Ovary (tissue), 9 donors: Measurements from ENCODE around the gene NCAPD2. TPM values are rescaled to one million over a fixed set of nuclear protein-coding genes. Genes with fewer than 3 reads are reported as not detected.
"Not testable (repeated sequence)": the region's sequence is repeated elsewhere in the genome, so short reads cannot be mapped to it uniquely, and the experiment has no call there.

Source experiments
- DNase-seq, 5 donors: peaks; one replicate each; pipeline ENCODE4 v3.0.0-alpha.2; 2019 to 2020
- H3K27ac ChIP-seq, 2 donors: fragments of 200-600 bp; one replicate each; pipeline versions ENCODE4 v1.5.1 to v1.8.0; 2019 to 2022
- H3K27me3 ChIP-seq: fragments of 200-600 bp; one replicate; pipeline ENCODE4 v1.8.0; 2022
- H3K36me3 ChIP-seq: fragments of 200-600 bp; sonication (generic); one replicate; pipeline ENCODE4 v1.5.1; 2019
- H3K4me1 ChIP-seq: one replicate; pipeline ENCODE4 v1.8.1; 2013; ENCODE audit warnings: mild to moderate bottlenecking, moderate library complexity; ENCODE audit not compliant: insufficient read depth
- H3K4me3 ChIP-seq: fragments of 200-600 bp; sonication (generic); one replicate; pipeline ENCODE4 v1.5.1; 2017
- H3K9me3 ChIP-seq, 2 donors: fragments of 200-600 bp in 1 of 2; sonication (generic) in 1 of 2; one replicate each; pipeline versions ENCODE4 v1.5.1 to v1.8.1; 2013 to 2019; ENCODE audit warnings: mild to moderate bottlenecking in 1 of 2, moderate library complexity in 1 of 2
- EP300 ChIP-seq: sonication (generic); formaldehyde crosslinking; IDR thresholded peaks from one replicate; pipeline ENCODE4 v1.6.1; 2017; ENCODE audit warnings: antibody characterized with exemption
- POLR2A ChIP-seq: fragments of 450-650 bp; IDR thresholded peaks from one replicate; pipeline ENCODE4 v1.6.1; 2017; ENCODE audit warnings: antibody characterized with exemption, mild to moderate bottlenecking, moderate library complexity
- WGBS, 3 donors: extraction: QIAGEN DNeasy Blood & Tissue Kit in 1 of 3; methylation state at CpG; one replicate each; pipeline versions ENCODE4 v1.1.5 to v1.1.7; 2013 to 2017; 5-methylcytosine and 5-hydroxymethylcytosine counted together
- intact Hi-C, 4 donors: fragments of 100-400 bp; cut with DNase I; formaldehyde crosslinking; loops; one replicate each; pipeline versions ENCODE4 v1.11.0 to v1.15.1; 2022 to 2023
- polyA plus RNA-seq, 2 donors: library from polyadenylated mRNA; stranded (reverse); fragments of 200-250 nt in 1 of 2; fragments of 350-450 nt in 1 of 2; fragmentation: Illumina TruSeq in 1 of 2; extraction: RNeasy Lipid Tissue Mini Kit (QIAGEN cat#74804) in 1 of 2; gene quantifications; one replicate each; pipeline ENCODE4 v1.2.3, GENCODE V29; 2013 to 2014
- total RNA-seq, 7 donors: library from RNA; depleted of rRNA in 2 of 7; stranded (reverse); fragments of >200 nt in 2 of 7; fragmentation: NEBNext Ultra II Directional in 3 of 7; extraction: Animal tissue kit (Norgen Biotek cat#: 25700) in 3 of 7; gene quantifications; one replicate each; pipeline versions ENCODE4 v1.1.0 to v1.2.4, GENCODE V29; 2016 to 2023
- TF ChIP-seq, protein P1 (sequence below), 3 donors: fragments of 450-650 bp in 2 of 3; fragments of 200-600 bp in 1 of 3; IDR thresholded peaks; one replicate each; pipeline versions ENCODE4 v1.5.1 to v1.8.0; 2016 to 2022; ENCODE audit warnings: antibody characterized with exemption in 3 of 3, mild to moderate bottlenecking in 1 of 3
- donor health status: DM: no; HTN: no; CAD: no; lungs with moderate emphysema.
- donor health status: DM: no; HTN: no; CAD: no.
- donor health status: Bipolar disorder and iron deficiency.
- donor health status: DM: yes; HTN: yes; CAD: no.
- donor health status: DM: no; HTN: no; CAD: no.
- donor health status: DM: yes; HTN: yes; CAD: no.

The NCAPD2 gene
- total and polyA plus RNA-seq, 9 donors = 8.8 to 19.5 (median 16.4) TPM

DNA sequence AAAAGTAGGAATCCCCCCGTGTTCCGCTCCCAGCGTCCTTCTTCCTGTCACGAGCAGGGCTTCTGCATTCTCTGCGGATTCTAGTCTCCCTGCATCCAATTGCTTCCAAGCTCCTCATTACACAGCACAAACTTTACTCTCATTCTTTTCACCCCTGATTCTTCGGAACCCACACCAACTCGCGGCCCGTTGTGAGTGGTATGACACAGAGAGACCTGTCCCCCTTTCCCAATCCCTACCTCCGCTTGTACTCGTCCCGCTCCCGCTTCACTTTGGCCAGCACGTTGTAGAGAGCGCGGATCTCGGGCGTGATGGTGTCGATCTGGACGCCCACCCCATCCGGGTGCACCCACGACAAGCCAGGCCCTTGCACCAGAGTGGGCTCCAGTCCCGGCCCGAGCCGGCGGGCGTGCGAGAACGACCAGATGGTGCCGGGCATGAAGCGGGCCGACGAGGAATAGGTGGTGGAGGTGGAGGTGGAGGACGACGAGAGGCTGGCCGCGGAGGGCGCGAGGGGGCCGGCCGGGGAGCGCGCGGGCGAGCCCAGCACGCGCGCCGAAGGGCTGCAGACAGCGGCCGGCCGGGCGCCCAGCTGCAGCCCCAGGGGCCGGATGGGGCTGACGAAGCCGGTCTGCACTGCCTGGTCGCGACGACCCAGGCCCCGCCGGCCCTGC, 61.3 kb downstream of the NCAPD2 start:
- intact Hi-C loops = loop anchor here in 1 of 4 donors (10.0 kb wide), 1 partner anchor 220 kb away; the partner anchor contains the start of gene LAG3
- peak overlapping the region in 1 of 2 donors; percentile 26 for H3K27ac ChIP-seq
- no peak for TF ChIP-seq POLR2A
- TF ChIP-seq EP300 = no peak
- TF ChIP-seq, protein P1, sequence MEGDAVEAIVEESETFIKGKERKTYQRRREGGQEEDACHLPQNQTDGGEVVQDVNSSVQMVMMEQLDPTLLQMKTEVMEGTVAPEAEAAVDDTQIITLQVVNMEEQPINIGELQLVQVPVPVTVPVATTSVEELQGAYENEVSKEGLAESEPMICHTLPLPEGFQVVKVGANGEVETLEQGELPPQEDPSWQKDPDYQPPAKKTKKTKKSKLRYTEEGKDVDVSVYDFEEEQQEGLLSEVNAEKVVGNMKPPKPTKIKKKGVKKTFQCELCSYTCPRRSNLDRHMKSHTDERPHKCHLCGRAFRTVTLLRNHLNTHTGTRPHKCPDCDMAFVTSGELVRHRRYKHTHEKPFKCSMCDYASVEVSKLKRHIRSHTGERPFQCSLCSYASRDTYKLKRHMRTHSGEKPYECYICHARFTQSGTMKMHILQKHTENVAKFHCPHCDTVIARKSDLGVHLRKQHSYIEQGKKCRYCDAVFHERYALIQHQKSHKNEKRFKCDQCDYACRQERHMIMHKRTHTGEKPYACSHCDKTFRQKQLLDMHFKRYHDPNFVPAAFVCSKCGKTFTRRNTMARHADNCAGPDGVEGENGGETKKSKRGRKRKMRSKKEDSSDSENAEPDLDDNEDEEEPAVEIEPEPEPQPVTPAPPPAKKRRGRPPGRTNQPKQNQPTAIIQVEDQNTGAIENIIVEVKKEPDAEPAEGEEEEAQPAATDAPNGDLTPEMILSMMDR (IDR thresholded peaks at IDR 0.05) = no peak
- H3K9me3 ChIP-seq = no peaks in the 10 kb centered on the region
- peaks cover 25% of the 10 kb centered on the region for H3K4me1 ChIP-seq
- no peaks in the 10 kb centered on the region for H3K27me3 ChIP-seq
- peak overlapping the region; percentile 79 for H3K4me3 ChIP-seq
- 1% methylated on average over 24 to 61 of the region's 61 CpGs for WGBS, 3 donors
- no peaks in the 10 kb centered on the region for H3K36me3 ChIP-seq
- peak in 1 of 5 donors; percentile 21 for DNase-seq

DNA sequence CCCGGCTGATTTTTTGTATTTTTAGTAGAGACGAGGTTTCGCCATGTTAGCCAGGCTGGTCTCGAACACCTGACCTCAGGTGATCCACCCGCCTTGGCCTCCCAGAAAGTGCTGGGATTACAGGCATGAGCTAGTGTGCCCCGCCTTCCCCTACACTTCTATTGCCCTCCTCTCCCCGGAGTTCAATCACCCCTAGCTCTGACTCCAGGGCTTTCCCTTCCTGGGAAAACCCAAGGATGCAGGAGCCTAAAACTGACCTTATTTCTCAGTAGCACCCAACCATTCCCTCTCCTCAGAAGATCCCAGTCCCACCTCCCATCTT, 62.6 kb downstream of the NCAPD2 start:
- 71 to 84% (median 78%) methylated on average over 7 of the region's 7 CpGs for WGBS, 3 donors
- not testable (repeated sequence) for H3K4me3 ChIP-seq, H3K27me3 ChIP-seq, H3K9me3 ChIP-seq, DNase-seq, H3K36me3 ChIP-seq
- Histone ChIP-seq H3K4me1 (peaks cover 21% of the 10 kb centered on the region), H3K27ac (peak overlapping the region in 1 of 2 donors; percentile 26)
- intact Hi-C loops = loop anchor here in 1 of 4 donors (10.0 kb wide), 1 partner anchor 218 kb away; the partner anchor contains the start of gene LAG3

DNA sequence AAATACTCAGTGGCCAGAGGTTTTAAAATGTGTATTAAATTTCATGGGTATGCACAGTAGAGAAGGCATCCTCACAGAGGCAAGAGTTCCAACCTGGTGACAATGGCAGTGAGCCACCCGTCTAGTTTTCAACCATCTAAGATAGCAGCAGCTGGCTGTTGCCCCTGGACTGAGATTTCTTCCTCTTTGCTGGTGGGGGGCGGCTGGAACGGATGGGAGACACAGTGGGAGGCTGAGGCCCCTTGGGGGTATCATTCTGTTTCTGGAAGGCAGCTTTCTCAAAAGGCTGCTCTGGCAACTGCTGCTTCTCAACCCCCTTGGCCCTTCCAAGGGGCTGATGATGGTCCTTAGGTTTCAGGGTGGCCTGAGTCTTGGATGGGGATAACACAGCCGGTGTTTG, 63.0 kb downstream of the NCAPD2 start:
- no peak for DNase-seq
- H3K9me3 ChIP-seq = no peaks in the 10 kb centered on the region
- WGBS, 3 donors = 72 to 85% (median 75%) methylated on average over 4 of the region's 4 CpGs
- no peak overlapping the region for H3K4me3 ChIP-seq
- TF ChIP-seq EP300 = no peak
- no peak for TF ChIP-seq POLR2A
- TF ChIP-seq, protein P1 (IDR thresholded peaks at IDR 0.05) = no peak
- H3K27ac ChIP-seq = no peak overlapping the region
- H3K27me3 ChIP-seq = no peaks in the 10 kb centered on the region
- peaks cover 17% of the 10 kb centered on the region for H3K4me1 ChIP-seq
- no peaks in the 10 kb centered on the region for H3K36me3 ChIP-seq
- intact Hi-C loops = loop anchor here in 1 of 4 donors (10.0 kb wide), 1 partner anchor 218 kb away; the partner anchor contains the start of gene LAG3

DNA sequence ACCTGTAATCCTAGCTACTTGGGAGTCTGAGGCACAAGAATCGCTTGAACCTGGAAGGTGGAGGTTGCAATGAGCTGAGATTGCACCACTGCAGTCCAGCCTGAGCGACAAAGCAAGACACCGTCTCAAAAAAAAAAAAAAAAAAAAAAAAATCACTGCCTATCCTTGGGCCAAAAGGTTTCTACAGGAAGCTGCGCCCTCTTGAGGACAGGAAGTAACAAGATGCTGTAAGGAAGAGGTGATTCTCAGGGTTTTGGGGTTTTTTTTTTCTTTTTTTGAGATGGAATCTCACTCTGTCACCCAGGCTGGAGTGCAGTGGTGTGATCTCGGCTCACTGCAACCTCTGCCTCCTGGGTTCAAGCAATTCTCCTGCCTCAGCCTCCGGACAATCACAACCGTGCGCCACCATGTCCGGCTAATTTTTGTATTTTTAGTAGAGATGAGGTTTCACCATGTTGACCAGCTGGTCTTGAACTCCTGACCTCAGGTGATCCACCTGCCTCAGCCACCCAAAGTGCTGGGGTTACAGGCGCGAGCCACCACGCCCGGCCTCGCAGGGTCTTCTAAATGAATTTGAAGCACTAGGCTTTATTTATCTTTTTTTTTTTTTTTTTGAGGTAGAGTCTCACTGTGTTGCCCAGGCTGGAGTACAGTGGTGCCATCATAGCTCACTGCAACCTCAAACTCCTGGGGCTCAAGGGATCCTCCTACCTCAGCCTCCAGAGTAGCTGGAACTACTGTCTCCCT, 64.3 kb downstream of the NCAPD2 start:
- not testable (repeated sequence) for H3K4me3 ChIP-seq, H3K36me3 ChIP-seq, H3K4me1 ChIP-seq, H3K27ac ChIP-seq, DNase-seq, H3K27me3 ChIP-seq, H3K9me3 ChIP-seq
- WGBS, 3 donors = 70 to 76% (median 70%) methylated on average over 14 of the region's 14 CpGs
- intact Hi-C loops = loop anchor here in 1 of 4 donors (10.0 kb wide), 1 partner anchor 217 kb away; the partner anchor contains the start of gene LAG3

DNA sequence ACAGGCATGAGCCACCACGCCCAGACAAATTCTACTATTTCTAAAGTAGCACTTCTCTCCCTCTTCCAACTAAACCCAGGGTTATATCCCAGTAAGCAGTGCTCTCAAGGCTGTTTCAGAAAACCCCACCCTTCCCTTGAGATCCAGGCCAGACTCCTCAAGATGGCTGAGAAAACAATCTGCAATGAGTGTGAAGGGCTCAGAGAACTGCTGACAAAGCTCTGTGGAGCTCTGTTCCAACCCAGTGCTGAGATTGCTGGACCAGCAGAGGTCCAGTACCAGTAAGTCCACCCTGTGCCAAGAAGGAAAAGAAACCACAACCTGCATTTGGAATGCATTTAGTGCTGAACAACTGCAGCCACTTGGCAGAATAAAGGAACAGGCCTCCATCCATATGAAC, 65.6 kb downstream of the NCAPD2 start:
- Histone ChIP-seq H3K27me3 (no peaks in the 10 kb centered on the region), H3K4me3 (no peak overlapping the region), H3K36me3 (no peaks in the 10 kb centered on the region), H3K4me1 (peaks cover 2% of the 10 kb centered on the region), H3K27ac (no peak overlapping the region), H3K9me3 (no peaks in the 10 kb centered on the region)
- no peak for TF ChIP-seq EP300
- WGBS, 3 donors = 87 to 96% (median 88%) methylated on average over 1 of the region's 1 CpG
- intact Hi-C loops = loop anchor here in 1 of 4 donors (10.0 kb wide), 1 partner anchor 215 kb away; the partner anchor contains the start of gene LAG3
- no peak for DNase-seq
